CD4-positive, alpha-beta T cell treated with Interleukin-4 for 1 hour (primary cell): ENCODE results near the gene CFAP73.
A peak's percentile ranks its signal among the peaks of the same experiment; 100 is the strongest.

ENCODE experiments used
- DNase-seq, 2 donors: peaks; one replicate each; pipeline ENCODE4 v3.0.0-alpha.2; 2020 to 2022

The CFAP73 gene

DNA sequence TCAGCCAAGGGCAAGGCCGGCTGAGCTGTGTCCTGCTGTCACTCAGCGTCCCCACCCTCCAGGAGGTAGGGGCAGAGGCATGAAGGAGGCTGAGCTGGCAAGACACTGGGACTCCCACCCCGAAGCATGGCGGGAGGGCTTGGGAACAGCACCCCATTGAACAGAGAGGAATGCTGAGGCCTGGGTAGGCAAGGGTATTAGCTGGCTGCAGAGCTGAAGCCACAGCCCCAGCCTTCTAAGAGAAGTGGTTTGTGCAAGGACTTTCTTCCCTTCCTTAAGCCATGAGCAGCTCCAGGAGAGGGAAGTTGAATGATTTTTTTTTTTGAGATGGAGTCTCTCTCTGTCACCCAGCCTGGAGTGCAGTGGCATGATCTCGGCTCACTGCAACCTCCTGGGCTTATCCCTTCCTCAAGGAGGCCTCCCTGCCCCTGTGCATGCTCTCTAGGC lies 6.6 kb upstream of the CFAP73 start:
- no peak for DNase-seq

DNA sequence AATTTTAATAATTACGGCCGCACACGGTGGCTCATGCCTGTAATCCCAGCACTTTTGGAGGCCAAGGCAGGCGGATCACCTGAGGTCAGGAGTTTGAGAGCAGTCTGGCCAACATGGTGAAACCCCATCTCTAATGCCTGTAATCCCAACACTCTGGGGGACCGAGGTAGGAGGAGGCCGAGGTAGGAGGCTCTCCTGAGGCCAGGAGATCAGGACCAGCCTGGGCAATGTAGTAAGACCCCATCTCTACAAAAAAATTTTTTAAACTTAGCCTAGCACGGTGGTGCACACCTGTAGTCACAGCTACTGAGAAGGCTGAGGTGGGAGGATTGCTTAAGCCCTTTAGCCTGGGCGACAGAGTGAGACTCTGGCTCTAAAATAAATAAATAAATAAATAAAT lies 5.6 kb upstream of the CFAP73 start:
- no peak for DNase-seq

DNA sequence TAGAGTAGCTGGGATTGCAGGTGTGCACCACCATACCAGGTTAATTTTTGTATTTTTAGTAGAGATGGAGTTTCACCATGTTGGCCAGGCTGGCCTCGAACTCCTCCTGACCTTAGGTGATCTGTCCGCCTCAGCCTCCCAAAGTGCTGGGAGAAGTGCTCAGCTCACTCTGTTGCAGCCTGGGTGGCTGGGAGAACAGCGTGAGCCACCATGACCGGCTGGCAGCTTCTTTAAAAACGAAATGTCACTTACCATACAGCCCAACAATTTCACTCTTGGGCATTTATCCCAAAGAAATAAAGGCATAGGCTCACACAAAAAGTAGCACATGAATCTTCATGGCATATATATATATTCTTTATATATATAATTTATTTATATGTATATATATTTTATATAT lies 4.7 kb upstream of the CFAP73 start:
- no peak for DNase-seq

DNA sequence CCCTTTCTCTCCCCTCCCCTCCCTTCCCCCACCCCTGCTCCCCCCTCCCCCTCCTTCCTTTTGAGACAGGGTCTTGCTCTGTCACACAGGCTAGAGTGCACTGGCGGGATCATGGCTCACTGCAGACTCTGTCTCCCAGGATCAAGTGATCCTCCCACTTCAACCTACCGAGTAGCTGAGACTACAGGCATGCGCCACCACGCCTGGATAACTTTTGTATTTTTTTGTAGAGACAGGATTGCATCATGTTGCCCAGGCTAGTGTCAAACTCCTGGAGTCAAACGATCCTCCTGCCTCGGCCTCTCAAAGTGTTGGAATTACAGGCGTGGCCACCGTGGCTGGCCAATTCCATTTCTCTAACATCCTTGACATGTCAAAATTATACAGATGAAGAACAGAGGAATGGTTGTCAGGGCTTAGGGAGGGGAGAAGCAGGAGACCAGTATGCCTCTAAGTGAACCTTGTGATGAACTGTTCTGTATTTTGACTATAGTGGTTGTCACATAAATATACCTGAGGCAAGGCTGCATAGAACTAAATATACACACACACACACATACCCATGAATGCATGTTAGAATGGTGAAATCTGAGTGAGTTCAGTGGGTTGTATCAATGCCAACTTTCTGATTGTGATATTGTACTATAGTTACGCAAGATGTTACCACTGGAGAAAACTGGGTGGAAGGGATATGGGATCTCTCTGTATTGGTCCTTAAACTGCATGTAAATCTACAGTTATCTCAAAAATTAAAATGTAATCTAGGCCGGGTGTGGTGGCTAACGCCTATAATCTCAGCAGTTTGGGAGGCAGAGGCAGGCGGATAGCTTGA lies 3.6 kb upstream of the CFAP73 start:
- no peak for DNase-seq

DNA sequence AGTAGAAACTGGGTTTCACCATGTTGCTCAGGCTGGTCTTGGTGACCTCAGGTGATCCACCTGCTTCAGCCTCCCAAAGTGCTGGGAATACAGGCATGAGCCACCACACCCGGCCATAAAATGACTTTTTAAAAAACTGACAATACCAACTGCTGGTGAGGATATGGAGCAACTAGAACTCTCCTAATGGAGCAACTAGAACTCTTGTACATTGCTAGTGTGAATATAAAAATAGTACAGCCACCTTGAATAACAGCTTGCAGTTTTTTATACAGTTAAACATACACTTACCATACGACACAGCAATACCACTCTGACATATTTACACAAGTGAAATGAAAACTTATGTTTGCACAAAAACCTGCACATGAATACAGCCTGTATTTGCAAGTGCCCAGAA lies 2.5 kb upstream of the CFAP73 start:
- no peak for DNase-seq

DNA sequence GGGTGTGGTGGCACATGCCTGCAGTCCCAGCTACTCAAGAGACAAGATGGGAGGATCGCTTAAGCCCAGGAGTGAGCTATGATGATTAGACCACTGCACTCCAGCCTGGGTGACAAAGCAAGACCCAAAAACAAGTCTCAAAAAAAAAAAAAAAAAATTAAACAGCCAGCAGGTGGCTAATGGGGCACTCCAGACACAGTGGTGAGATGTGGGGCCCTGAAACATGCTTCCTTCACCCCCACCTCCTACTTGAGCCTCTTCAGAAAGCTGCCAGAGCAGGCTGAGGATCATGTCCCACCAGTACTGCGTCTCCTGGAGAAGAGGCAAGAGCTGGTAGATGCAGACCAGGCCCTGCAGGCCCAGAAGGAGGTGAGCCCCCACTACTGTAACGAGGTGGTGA lies 2.1 kb downstream of the CFAP73 start:
- no peak for DNase-seq

DNA sequence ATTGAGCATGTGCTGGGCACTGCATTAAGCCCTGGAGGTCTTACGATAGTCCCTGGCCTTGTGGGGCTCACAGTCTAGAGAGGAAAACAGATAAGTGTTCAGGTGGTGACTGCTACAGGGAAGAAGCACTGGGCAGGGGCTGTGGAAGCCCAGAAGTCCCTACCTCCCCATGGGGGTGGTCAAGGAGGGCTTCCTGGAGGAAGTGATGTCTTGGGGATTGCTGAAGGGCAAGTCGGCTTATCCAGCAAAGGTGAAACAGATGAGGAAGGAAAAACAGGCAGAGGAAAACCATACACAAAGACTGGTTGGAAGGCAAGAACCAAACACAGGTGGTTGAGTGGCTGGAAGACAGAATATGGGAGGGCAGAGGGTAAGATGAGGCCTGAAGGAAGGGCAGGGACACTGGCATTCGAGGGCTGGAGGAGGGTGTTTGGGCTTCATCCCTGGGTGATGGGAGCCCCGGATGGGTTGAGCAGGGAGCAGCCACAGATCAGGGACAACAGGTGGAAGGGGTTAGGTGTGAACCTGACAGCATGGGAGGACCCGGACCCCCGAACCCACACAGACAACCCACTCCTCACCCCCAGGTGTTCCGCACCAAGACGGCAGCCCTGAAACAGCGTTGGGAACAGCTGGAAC lies 2.8 kb downstream of the CFAP73 start:
- no peak for DNase-seq

DNA sequence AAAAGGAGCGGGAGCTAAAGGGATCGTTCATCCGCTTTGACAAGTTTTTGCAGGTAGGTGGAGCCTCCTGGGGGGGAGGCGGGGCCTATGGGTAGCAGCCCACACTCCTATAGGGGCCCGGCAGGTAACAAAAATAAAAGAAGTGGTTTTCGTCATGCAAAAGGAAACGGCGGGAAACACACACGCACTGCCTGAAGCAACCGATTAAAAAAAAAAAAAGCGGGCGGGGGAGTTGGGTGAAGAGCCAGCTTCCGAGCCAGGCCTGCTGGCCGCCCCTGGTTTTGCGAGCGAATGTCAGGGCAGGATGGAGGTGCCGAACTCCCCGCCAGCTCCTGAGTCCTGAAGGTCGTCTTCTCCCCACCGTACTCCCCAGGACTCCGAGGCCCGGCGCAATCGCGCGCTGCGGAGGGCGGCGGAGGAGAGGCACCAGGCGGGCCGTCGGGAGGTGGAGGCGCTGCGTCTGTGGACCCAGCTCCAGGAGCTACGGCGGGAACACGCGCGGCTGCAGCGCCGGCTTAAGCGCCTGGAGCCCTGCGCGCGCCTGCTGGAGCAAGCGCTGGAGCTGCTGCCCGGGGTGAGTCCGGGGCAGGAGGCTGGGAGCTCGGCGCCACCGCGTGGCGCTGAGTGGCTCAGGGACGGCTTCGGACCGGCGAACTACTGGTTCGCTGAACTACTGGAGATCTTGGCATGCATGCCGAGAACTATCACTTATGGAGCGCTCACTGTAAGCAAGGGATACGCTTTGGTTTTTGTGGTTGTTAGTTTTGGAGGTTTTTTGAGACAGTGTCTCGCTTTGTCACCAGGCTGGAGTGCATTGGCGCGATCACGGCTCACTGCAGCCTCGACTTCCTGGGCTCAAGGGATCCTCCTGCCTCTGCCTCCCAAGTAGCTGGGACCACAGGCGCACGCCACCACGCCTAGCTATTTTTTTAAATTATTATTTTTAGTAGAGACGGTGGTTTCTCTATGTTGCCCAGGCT lies 3.6 kb downstream of the CFAP73 start:
- DNase-seq: peak; percentile 72 to 74

DNA sequence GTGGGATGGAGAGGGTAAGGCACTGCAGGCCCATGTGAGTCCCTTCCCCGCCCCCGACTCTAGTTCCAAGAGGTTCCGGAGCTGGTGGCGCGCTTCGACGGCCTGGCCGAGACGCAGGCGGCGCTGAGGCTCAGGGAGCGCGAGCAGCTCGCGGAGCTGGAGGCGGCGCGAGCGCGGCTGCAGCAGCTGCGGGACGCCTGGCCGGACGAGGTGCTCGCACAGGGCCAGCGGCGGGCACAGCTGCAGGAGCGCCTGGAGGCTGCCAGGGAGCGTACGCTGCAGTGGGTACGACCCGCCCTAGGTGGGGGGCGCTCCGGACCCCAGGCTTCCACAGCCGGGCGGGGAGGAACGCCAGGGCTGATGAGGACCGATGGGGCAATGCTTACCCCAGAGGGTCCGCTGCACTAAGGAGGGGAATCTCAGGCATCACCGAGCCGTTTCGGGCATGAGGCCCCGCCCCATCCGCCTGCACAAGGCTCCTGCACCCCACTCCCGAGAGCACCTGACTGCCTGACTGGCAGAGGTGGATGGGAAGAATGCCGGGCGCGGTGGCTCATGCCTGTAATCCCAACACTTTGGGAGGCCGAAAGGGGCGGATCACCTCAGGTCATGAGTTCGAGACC lies 4.9 kb downstream of the CFAP73 start:
- no peak for DNase-seq

DNA sequence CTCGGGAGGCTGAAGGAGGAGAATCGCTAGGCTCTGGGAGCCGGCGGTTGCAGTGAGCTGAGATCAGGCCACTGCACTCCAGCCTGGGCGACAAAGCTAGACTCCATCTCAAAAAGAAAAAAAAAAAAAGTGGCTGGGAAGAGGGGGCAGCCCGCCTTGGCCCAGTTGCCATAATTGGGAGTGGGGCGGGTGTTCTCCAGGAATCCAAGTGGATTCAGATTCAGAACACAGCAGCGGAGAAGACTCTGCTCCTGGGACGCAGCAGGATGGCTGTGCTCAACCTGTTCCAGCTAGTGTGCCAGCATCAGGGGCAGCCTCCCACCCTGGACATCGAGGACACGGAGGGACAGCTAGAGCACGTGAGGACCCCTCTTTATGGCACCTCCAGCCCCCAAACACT lies 5.5 kb downstream of the CFAP73 start:
- DNase-seq: no peak

DNA sequence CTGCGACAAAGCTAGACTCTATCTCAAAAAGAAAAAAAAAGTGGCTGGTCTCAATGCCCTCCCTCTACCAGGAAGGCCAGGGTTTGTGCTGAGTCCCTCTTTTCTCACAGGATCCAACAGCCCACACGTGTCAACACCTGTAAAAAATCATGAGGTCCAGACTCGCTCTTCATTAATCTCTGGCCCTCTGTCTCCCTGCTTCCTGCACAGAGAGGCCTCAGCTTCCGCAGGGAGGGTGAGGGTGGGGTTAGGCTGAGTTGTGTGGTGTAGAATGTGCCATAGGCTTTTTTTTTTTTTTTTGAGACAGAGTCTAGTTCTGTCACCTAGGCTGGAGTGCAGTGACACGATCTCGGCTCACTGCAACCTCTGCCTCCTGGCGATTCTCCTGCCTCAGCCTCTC lies 6.1 kb downstream of the CFAP73 start:
- no peak for DNase-seq

DNA sequence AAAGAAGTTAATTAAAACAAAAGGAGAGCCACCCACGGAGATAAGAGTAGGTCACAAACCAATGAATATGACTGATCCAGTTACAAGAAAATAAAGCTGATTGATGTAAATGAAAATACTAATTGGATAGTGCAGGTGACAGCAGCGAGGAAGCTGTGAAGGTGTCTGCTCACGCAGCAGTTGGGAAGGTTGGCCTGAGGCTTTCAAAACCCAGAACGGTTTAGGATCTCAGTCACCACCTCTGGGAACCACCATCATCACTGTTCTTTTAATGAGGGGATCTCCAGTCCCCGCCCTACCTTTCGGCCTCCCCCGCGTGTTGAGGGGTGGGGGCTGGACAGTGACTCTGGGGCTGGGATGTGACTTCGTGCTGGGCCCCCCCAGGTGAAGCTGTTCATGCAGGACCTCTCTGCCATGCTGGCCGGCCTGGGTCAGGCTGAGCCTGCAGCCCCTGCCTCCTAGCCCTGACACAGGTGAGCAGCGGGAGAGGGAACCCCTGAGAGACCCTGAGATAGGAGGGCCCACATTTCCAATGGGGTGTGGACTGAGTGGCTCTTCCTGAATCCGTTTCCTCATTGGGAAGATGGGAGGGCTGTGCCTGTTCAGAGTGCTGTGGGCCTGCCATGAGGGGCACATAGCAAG lies 7.8 kb downstream of the CFAP73 start:
- no peak for DNase-seq

DNA sequence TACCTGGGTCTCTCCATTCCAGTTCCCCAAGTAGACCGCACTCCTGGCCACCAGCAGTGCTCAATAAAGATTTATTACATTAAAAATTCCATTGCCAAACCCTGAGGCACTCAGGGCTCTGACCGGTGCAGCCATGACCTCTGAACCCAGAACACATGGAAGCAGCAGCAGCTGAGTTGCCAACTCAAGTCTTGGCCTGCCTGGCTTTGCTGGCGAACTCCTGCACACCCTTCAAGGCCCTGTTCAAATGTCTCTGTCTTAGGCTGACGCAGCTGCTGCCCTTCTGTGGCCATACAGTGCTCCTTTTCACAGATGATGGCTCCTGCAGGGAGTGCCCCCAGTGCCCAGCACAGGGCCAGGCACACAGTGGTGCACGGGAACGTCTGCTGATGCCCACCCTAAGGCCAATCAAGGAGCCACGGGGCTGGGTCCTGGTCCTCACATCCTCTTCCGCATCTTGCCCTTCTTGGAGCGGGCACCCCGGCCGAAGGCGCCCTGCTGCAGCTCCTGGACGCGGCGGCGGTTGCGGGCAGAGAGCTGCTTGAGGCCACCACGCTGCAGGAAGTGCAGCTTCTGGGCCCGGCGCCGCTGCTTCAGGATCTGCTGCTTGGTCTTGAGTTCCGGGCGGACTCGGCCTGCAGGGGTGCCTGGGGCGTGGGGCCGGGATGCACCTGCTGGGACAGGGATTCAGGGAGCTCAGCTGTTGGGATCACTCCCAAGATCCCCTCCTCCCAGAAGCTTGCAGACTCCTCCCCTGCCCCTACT lies 9.1 kb downstream of the CFAP73 start:
- DNase-seq: no peak

DNA sequence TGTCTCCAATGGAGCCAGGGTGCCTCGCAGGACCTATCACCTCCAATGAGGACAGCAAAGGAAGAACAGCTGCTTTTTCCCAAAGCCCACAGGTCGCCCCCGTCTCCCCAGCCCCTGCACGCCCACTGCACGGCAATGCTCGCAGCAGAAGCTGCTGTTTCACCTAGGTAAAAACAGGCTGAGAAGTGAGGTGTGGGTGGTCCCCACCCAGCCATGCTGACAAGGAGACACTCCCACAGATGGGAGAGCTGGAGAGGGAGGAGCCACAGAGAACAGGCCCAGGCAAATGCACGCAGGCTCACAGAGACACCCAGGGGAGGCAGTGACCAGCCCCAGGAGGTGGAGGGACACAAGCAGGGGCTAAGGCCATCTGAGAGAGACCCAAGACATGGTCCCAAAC lies 10.4 kb downstream of the CFAP73 start:
- no peak for DNase-seq

DNA sequence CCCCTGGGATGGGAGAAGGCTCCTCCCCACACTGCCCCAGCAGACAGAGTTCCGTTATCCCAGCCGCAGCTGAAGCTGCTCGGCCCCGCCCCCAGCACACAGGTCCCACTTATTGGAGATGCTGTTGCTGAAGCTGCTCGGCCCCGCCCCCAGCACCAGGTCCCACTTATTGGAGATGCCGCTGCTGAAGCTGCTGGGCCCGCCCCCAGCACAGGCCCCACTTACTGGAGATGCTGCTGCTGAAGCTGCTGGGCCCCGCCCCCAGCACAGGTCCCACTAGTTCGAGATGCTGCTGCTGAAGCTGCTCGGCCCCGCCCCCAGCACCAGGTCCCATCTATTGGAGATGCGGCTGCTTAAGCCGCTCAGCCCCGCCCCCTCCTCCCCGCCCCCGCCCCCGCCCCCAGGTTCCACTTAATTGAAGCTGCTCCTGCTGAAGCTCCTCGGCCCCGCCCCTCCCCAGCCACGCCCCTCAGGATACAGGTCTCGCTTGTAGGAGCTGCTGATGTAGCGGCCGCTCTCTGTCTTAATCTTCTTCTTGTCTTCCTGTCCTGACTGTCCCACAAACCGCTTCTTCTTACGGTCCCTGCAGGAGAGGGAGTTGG lies 12.0 kb downstream of the CFAP73 start:
- peak in 1 of 2 donors; percentile 17 for DNase-seq

DNA sequence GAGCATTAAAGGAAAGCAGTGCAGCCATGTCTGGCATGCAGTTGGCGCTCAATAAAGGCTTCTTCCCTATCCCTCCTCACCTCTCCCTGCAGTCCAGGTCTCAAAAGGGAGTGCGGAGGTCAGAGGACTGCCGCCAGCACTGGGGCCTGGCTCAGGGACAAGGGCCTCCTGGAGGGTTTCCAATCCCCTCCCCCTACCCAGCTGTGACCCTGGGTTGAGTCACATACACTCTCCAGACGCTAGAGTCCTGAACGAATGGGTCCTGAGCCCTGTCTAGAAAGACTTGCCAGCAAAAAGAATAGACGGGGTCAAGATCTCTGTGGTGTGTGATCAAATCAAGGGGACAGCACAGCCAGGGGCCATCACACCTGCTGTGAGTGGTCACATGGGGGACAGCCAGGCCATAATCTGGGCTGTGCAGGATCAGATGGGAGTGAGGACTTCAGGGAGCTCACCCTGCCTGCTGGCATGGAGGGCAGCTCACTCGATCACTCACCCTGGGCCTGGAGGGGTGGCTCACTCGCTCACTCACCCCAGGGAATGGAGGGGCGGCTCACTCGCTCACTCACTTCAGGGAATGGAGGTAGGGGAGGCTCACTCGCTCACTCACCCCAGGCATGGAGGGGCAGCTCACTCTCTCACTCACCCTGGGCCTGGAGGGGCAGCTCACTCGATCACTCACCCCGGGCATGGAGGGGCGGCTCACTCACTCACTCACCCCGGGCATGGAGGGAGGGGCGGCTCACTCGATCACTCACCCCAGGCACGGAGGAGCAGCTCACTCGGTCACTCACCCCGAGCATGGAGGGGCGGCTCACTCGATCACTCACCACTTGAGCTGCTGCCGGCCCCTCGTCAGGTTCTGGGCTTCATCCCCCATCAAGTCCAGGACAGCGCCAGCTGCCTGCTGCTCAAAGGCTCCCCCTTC lies 12.8 kb downstream of the CFAP73 start:
- DNase-seq: no peak

DNA sequence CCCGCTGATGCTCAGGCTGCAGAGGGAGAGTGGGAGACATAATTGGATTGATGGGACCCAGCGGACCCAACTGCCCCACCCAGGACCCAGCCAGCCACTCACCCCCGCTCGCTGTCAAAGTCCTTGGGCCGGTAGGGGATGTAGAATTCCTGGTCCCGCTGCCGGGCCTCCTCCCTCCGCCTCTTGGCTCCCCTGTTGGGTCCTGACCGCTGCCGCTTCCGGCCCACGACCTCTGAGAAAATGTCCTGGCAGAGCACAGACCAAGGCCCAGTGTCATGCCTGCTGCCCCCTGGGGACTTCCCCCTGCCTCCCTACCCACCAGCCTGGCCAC lies 13.5 kb downstream of the CFAP73 start:
- no peak for DNase-seq

DNA sequence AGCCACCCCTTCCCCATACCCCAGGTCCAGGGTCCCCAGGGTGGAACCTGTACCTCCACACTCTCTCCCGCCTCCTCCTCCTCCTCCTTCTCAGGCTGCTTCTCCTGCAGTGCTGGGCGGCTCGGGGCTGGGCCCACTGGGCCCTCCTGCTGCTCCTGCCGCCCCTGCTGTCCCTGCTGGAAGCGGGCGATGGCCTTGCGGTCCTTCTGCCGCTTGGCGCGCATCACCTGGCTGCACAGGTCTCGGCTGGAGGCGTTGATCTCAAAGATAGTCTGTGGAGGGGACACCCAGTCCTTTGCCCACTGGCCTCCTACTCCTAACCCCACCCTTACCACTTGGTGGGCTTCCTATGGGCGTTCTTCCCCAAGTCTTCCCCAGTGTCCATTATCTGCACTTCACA lies 14.5 kb downstream of the CFAP73 start:
- no peak for DNase-seq

DNA sequence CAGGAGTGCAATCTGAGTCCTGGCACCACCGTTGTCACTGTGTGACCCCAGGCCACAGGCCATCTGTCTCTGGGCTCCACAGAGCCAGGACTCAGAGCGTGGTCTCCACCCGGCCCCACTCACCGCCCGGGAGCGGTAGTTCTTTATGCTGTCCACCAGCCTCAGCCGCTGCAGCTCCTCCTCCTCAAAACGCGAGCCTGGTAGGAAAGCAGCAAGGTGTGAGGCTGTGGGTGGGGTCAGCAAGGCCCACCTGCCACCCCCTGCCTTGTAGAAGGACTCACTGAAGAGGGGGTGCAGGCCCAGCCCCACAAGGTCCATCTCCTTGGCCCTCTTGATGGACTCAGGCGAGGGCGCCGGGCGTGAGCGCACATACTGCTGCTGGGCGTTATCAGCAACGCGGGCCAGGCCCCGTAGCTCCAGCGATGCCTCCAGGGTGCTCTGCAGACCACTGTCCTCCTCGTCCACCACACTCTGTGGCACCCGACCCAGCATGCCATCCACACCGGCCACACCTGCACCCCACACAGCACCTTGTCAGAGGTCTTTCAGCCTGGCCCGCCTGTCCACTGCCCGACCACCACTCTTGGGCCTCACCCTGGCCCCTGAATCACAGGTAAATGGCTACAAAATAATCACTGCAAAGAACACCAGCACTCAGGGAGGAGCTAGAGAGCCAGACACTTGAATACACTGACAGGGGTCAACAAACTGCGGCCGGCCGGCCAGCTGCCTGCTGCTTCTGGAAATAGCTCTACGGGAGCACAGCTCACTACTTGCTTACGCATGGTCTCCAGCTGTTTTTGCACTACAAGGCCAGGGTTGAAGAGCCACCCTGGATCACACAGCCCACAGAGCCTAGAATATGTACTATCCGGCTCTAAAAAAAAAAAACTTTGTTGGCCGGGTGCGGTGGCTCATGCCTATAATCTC lies 16.3 kb downstream of the CFAP73 start:
- no peak for DNase-seq
